B cell (primary cell): Measurements from ENCODE around the gene KHNYN.

Experiments used
- EZH2 ChIP-seq: IDR thresholded peaks from 2 replicates; pipeline ENCODE4 v1.6.1; 2012; ENCODE audit warnings: borderline replicate concordance, low read depth, mild to moderate bottlenecking, moderate library complexity, low read length; ENCODE audit not compliant: insufficient read depth, poor library complexity, severe bottlenecking
- TF ChIP-seq, protein P1 (sequence below): fragments of 200-600 bp; IDR thresholded peaks from one replicate; pipeline ENCODE4 v1.8.0; 2022; ENCODE audit warnings: antibody characterized with exemption, mild to moderate bottlenecking

- TF ChIP-seq, protein P1, sequence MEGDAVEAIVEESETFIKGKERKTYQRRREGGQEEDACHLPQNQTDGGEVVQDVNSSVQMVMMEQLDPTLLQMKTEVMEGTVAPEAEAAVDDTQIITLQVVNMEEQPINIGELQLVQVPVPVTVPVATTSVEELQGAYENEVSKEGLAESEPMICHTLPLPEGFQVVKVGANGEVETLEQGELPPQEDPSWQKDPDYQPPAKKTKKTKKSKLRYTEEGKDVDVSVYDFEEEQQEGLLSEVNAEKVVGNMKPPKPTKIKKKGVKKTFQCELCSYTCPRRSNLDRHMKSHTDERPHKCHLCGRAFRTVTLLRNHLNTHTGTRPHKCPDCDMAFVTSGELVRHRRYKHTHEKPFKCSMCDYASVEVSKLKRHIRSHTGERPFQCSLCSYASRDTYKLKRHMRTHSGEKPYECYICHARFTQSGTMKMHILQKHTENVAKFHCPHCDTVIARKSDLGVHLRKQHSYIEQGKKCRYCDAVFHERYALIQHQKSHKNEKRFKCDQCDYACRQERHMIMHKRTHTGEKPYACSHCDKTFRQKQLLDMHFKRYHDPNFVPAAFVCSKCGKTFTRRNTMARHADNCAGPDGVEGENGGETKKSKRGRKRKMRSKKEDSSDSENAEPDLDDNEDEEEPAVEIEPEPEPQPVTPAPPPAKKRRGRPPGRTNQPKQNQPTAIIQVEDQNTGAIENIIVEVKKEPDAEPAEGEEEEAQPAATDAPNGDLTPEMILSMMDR, result no peak
- no peak for TF ChIP-seq EZH2
Observed at GRCh38 chr14:24422694-24423601, 6.8 kb upstream of the KHNYN start.
